GM21423 (cell line): ENCODE measurements around the gene AKAP13.

ENCODE experiments used
- ATAC-seq: cut with Tn5 transposase; IDR thresholded peaks from one replicate; pipeline ENCODE4 v1.9.1; 2021; ENCODE audit warnings: mild to moderate bottlenecking, moderate library complexity; ENCODE audit not compliant: unreplicated experiment

Gene AKAP13

DNA sequence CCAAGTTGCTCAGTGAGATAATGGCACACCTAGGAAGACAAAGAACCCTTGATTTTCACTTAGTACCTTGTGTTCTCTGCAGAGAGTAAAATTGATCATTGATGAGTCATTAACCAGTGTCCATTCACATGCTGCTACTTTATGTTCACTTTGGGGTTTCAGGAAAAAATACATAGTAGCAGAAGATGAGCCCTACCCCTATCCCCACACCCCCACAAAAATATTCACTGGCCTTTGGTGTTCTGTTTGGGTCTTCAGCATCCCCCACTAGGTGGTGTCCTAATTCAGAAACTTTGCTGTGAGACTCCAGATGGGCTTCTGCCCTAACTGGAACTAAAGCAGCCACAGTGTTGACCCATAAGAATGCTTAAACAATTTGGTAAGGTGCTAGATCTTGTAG is 235.5 kb downstream of the AKAP13 start:
- ATAC-seq: peak; percentile 63

DNA sequence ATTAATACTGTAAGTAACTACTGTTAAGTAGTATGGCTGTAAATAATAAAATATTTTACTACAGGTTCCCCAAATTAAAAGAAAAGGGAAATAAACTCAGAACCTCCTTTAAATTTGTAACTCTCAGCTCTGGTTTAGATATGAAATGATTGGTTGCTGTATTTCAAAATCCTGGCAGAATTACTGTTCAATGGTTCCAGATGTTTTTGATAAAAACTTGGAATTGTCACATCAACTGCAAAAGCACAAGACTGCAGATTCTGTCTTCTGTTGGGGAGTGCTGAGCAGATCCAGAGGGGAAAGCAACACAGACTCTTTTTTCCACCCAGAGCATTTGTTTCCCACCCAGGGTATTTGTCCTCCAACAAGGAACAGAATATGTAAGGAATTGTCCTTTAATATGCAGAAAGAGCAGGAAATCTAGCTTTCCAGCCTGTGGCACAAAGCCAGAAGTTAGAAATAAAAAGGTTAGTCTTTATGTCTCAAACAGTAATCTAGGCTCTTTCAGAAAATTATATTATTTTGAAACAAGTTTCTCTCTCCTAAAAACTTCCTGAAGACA is 236.2 kb downstream of the AKAP13 start:
- no peak for ATAC-seq

DNA sequence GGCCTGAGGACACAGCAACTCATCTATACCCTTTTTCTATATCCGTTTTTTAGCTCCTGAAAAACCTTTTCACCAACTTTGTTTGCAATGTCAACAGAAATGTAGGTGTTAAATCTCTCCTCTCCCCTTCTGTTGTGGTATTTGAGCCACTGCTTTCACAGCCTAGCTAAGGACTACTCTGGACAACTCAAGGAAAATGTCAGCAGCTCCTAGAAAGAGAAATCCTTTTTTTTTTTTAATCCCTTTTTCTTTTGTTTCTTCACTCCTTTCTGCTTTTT is 237.8 kb downstream of the AKAP13 start:
- no peak for ATAC-seq

DNA sequence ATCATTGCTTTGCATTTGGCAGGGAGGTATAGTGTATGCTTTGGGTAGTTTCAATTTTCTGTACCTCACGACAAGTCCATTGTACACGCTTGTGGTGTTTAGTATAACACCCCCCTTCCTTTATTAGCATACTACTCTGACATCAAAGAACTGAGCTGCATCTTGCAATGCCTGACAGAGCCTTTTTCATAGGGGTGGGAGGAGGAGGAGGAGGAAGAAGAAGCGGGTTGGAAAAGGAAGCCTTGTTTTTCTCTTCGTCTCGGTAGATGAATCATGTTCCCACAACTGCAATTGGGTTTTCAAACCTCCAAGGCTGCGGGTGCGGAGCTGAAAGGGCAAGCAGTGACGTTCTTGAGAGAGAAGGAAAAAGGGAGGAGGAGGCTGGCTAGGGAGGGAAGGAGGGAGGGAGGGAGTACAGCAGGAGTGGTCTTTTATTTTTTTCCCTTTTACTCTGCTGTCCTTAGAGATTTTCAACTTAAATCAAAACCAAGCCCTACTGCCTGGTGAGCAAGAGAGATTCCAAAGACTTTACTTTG is 238.6 kb downstream of the AKAP13 start:
- peak; percentile 61 for ATAC-seq

DNA sequence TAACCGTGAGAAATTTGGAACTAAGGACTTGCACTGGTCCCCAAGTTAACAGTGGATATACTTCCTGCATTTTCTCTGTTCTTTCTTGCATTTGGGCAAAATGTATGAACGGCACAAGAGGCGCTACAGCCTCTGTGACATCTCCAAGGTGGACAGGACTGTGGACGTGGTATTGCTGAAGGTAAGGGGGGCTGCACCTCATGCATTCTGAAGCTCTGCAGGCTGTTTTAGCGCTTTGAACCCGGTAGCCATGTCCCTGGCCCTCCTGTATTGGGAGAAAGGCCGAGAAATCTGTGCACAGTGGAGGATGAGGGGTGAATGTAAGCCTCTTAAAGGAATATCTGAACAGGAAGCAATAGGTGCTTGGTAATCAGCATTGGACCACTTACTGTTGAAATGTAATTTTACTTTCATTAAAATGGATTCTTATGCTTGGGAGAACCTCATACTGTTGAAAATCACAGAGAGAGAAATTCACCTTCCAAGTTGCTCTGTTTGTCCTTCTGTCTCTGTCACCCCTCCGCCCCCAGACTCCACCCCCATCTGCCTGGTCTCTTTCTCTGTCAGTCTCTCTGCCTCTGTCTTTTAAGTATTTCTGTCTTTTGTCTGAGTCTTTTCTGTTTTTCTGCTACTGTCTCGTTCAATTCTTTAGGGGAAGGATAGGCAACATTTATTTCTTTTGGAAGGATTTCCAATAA is 239.7 kb downstream of the AKAP13 start:
- ATAC-seq: no peak

DNA sequence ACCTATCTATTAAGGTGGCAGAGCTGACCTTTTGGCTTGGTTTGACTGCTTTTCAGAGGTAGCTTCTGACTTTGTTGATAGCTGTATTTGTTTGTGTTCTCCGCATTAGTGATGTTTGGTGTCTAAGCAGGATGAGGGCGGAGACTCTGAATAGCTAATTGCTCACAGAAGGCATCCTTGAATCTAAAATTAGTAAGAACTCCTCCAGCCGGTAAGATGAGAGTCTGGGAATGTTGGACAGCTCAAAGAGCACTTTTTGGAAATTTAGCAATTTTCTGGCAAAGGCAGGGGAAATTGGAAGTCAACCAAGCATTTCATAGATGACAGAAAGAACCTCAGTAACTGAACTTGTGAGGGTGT is 240.3 kb downstream of the AKAP13 start:
- no peak for ATAC-seq

DNA sequence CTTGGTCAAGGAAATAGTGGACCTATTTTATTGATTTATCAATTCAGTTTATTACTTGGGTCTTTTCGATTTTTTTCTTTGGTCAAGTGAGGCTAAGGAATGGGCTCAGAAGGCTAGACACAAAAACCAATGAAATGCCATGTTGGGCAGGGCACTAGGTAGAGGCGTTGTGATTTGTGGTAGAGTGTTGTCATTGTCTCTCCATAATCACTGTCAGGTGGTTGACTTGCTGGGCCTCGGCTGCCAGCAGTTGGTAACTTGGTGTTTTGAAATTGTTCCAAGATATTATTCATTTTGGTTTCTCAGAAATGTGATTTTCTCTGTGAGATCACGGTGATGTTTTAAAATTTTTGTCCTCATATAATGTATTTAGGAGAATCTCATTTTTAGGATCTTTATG is 240.7 kb downstream of the AKAP13 start:
- no peak for ATAC-seq

DNA sequence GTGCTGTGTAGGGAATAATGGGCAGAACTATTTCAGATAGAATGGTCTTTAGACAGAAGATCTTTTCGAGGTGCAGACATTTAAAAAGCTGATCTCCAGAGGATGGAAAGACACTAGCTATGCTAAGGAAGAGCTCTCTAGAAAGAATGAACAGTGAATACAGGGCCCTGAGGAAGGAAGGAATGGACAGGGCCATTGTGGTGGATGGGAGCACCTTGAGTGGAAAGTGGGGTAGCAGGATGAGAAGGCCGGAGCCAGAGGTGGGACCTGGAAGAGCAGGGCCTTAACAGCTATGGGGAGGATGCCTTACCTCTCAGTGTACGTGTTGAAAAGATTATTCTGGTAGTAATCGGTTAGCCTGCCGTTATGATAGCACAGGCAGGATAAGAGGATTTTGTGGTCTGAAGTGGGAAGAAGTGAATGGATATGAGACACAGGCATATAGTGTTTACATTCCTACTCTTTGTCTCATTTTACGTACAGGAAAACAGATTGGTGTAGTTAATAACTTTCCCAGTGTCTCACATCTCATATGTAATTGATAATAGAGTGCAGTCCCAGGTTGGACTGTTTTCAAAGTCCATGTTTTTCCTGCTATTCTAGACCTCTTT is 241.9 kb downstream of the AKAP13 start:
- ATAC-seq: no peak

DNA sequence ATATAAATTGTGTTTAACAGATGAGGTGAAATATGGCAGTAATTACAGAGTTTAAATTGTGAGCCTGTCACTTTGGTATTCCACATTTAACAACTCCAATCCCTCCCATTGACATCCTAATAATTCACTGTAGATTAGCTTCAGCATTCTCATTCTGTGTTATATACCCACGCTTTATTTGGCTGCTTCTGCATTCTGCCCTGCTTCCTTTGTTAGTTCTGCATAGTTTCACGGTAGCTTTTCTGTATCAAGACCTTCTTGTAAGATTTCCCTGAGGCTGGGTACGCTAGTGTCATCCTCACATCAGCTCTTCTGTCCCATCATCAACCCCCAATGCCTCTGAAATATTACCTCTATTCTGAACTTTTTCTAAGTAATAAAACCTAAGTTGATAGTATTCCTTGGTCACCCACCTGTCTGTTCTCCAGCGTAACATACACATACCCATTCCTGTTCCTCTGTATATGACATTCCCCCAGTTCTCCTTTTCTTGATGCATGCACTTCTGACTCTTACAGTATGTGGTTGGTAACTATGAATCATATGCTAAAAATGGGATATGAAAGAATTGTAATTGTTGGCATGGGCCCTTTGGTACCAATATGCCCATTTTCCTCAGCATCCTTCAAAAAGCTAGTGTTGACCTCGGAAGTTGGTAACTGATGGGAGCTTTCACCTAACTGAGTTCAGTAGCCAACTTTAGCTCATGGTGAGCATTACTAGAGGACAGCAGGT is 243.1 kb downstream of the AKAP13 start:
- no peak for ATAC-seq

DNA sequence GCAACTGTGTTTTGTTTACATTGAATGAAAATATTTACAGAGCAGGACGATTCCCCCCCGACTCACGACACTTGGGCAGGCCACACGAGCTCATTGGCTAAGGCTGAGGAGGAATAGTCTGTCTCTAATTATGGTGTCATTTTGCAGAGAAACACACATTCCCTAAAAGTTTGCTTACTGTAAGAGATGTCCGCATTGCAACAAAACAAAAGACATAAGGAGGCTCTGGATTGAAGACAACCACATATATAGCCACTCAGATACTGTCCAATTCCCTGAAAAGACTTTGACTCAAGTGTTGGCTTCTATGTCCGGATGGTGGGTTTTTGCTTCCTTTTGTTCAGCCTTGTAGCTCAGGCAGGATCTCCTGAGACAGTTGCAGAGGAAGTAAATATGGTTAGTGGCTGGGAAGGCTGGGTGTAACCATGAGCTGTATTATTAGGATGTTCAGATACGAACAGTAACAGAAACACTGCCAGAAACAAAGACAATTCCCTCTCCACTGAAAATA is 243.9 kb downstream of the AKAP13 start:
- ATAC-seq: peak; percentile 30

DNA sequence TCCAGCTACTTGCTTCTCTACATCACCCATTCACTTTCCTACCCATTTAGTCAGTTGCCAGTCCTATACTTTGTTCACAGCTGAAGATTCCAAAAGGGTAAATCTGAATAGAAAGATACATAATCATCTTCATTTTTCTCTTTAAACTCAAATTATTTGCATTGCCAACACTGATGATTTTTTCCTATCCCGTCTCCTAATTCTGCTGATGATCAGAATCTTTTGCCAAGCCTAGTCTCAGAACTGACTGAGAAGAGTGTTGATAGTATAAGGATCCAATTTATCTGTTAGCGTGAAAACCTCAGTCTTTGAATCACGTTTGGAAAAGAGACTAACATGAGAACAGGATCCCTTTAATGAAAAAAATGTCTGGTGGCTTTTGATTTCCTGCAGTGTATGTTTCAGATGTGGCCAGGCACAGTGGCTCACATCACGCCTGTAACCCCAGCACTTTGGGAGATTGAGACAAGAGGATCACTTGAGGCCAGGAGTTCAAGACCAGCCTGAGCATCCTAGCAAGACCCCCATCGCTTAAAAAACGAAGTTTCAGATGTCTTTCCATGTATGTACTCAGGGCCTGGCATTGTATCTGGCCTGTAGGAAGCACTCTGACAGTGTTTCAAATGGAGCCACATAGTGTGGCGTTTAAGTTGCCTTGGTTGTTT is 244.9 kb downstream of the AKAP13 start:
- ATAC-seq: peak; percentile 6

DNA sequence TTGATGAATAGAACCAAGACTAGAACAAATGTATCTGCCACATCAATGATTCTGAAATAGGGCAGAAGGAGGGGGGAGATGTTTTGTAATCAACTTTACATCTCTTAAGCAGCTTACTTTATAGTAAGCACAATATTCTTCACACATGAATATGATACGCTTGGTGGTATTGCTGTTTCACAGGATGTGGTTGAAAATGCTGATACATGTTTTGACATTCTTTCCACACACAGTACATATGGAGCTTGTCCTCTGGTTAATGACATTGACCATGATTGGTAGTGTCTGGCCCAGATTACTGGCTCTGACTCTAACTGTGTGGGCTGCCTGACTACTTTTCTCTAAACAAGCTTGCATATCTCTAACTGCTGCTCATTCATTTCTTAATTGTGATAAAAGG is 245.5 kb downstream of the AKAP13 start:
- peak; percentile 71 for ATAC-seq

DNA sequence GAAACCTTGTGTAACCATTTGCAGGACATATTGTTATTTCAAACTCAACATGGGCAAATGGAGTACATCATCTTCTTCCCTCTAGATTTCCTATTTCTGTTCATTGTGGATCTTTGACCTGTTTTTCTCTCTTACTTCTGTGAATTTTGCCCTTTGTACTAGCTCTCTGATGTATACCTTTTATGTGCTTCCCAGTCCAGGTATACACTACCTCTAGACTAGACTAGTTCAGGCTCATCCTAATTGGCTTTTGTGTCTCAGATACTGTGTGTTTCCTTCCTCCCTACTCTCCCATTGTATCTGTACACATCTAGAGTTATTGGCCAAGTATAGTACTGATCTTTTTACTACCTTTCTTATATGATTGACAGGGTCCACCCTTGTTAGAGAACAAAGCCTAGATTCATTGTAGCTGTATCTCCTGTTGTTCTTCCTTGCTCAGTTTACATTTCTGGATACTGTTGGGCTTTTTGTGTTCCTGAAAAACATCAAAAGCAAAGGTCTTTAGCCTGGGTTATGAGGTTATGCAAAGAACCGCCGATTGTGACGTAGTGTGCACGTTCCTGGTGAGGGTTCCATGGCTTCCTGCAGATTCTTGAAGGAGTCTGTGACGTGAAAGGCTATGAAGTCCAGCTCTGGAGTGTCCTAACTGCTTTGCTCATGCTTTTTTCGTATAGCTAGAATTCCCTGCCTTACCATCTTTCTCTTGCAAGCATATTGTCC is 247.0 kb downstream of the AKAP13 start:
- no peak for ATAC-seq

DNA sequence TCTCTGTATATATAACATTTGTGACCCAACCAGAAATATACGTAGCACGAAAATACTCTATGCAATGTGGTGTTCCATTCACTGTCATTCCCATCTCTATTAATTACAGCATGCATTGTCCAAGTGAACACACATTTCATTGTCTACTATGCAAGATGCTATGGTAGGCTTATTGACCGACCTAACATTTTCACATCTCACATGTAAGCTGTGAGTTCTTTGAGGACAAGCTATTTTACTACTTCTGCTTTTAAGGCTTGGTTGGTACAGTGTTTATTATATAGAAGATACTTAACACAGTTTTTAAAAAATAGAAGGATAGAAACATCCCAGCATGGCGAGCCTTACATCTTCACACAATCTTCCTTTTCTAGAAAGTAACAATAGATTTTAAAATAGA is 249.9 kb downstream of the AKAP13 start:
- no peak for ATAC-seq

DNA sequence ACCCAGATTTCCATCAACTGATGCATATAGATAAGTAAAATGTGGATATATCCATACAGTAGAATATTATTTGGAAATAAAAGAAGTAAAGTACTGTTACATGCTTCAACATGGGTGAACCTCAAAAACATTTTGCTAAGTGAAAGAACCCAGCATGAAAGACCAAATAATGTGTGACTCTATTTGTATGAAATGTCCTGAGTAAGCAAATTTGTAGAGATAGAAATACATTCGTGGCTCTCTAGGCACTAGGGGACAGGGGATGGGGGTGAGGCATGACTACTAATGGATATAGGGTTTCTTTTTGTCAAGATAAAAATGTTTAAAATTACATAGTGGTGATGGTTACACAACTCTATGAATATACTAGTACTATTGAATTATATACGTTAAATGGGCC is 250.6 kb downstream of the AKAP13 start:
- ATAC-seq: no peak

DNA sequence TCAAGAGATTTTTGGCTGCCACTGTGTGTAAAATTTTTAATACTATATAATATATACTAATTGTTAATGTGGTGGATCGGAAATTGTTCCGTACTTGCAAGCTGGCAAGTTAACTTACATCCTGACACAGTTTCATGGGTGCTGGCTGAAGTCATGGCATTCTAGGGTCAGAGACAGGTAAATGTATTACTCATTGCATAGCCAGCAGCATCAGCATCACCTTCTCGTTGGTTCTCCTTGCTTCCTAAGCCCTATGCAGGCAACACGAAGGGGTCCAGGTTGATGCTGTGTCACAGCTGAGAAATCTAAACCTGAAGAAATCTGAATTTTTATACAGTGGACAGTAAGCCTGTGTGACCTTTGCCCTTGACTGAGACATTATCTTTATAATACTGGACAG is 251.6 kb downstream of the AKAP13 start:
- no peak for ATAC-seq

DNA sequence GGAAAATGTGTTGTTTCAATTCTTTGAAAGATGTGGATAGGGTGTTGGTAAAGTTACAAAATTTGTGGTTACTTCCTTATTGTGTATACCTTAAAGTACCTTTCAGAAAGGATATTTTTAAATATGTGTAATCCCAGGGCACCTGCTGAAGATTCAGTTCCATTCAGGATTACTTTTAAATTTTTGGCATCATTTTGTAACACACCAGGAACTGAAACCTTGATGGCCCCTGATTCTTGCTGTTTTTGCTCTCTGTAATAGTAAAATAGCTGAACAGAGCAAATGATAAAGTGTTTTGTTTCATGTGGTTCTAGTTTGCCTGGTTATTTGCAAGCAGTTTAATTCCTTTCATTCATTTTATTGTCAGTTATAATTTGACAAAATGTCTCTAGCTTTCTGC is 253.5 kb downstream of the AKAP13 start:
- ATAC-seq: no peak

DNA sequence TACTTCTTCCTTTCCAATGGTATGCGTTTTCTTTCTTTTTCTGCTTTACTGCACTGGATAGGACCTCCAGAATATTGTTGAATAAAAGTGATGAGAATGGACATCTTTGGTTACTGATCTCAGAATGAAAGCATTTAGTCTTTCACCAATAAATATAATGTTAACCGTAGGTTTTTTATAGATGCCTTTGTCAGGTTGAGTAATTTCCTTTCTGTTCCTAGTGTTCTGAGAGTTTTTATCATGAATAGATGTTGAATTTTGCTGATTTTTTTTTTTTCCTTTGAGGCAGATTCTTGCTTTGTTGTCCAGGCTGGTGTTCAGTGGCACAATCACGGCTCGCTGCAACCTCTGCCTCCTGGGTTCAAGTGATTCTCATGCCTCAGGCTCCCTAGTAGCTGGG is 255.9 kb downstream of the AKAP13 start:
- ATAC-seq: no peak

DNA sequence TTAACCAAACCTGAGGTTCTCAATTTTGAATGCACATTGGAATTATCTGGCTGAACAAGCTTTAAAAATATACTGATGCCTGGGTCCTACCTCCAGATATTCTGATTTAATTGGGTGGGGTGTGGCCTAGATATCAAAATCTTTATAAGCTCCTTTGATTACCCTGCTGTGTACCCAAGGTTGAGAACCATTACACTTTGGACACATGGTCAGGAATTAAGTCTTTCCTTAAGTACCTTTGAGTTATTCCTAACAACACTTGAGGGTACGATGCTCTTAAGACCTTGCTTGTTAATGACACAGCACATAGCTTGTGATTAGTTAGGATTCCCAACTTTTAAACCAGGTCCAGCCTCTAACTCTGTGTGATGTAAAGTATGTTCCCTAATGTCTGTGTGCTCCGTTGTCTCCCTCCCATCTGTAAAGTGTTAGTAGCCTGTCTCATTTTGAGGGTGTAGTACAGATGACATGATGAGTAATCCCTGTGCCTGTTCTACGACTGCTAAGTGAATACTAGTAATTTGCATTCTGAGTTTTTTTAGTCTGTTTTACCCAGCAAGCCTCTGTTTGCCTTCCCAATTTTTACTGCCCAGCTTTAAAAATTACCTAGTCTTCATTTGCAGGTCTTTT is 259.5 kb downstream of the AKAP13 start:
- no peak for ATAC-seq

DNA sequence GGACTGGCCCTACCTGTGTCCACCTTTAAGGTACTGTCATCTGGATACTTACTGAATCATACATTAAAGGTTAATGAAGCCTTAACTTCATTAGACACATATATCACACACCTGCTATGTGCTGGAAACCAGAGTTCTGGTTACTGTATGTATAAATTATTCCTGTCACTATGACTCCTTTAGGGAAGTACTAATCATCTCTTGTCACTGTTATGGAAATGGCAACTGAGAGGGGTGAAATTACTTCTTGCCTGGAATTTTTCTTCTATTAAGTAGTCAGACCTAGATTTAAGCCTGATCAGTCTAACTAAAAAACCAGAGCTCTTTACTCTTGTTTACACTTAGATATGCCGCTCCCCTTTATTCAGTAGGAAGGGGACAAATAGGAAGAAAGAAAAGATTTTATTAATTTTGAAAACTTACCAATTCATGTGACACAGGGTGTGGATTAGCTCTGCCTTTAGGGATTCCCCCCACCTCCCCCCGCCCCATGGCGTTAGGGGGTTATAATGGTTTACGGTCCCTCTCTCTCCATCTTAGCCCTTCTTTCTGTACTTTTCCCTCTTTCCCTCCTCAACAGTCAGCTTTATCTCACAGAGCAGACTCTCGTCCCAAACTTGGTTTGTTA is 261.8 kb downstream of the AKAP13 start:
- no peak for ATAC-seq
